Stimulated activated CD4-positive, alpha-beta T cell treated with anti-CD3 and anti-CD28 coated beads, Interleukin-1b, Interleukin-23, amount 100 ng/mL, for 4 hours (primary cell): ENCODE measurements around the gene COL16A1.

ENCODE experiments used
- DNase-seq, 2 donors: peaks; one replicate each; pipeline ENCODE4 v3.0.0-alpha.2; 2020; ENCODE audit warnings: low read depth in 2 of 2

The COL16A1 gene

DNA sequence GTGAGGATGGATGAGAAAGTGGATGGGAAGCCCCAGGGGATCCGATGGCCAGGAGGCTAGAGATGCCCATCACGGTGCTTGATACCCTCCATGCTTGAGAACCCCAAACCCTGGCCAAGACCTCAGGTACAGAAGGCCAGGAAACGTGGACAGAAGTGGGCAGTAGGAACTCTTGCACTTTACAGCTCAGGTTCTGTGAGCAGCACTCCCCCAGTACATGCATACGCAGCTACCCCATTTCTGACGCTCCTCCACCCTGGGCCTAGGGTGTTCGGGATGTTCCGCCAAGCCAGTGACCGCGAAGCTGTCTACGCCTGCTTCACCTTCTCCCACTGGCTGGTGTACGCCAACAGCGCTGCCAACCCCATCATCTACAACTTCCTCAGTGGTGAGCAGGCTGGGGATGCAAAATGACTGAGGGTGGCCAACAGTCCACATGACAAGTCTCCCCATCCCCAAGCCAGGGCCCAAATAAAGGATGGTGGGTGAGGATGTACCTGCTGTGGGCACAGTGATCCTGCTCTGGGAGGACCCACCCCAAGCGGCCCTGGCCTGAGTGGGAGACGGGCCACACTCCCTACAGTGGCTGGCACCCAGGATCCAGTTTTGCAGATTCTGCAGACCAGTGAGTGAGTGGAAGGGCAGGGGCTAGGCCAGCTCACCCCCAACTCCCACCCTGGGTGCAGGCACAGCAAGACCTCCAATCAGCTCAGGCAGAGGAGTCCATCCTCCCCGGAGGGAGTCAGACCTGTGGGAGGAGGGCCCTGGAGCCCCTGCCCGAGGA is 78.9 kb downstream of the COL16A1 start:
- DNase-seq: no peak

GRCh38 chr1:31624309-31624708 is 79.5 kb downstream of the COL16A1 start:
- DNase-seq: no peak

DNA sequence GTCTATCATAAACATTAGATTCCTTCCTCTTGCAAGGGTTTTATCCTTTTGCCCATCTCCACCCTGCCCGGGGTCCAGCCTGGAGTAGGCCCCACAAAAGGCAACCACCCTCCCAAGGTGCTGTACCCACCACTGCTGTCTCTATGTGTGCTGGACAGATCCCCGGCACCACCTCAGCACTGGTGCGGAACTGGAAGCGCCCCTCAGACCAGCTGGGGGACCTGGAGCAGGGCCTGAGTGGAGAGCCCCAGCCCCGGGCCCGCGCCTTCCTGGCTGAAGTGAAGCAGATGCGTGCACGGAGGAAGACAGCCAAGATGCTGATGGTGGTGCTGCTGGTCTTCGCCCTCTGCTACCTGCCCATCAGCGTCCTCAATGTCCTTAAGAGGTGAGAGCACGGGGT is 80.5 kb downstream of the COL16A1 start:
- no peak for DNase-seq

DNA sequence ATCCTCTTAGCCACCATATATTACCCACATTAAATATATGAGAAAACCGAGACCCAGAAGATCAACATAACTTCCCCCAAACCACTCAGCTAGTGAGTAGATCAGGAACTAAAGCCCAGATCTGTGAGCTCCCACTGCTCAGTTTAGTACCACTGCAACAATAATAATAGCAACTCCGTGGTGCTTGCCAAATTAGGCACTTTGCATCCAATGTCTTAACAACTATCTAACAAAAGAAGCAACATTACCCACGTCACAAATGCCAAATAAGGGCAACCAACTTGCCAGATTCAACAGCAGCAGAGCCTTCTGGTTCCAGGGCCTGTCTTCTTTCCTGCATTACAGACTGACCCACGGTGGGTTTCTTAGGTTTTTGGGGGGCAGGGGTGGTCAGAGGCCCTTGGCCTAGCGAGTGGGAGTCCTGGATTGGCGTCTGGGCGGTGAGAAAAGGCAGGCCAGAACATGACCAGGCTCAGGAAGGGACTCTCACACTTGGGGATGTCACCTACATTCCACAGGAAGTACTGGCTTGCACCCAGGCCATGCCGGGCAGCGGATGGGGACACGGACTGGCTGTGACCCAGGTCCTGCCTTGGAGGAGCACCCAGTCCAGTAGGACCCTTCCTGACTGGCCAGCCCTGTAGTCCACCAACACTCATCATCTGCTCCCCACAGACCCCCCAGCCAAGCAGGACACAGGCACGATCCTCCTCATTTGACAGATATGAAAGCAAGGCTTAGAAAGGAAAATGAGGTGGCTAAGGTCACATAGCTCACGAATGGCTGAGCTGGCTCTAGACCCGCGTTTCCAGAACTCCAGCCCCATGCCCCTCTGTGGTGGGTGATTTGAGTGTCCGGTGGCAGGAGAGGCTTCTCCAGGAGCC is 81.7 kb downstream of the COL16A1 start:
- no peak for DNase-seq

GRCh38 chr1:31621498-31621820 is 82.4 kb downstream of the COL16A1 start:
- DNase-seq: no peak

GRCh38 chr1:31620631-31621497 is 83.0 kb downstream of the COL16A1 start:
- no peak for DNase-seq

- no peak for DNase-seq
These were observed 84.6 kb downstream of the COL16A1 start for GRCh38 chr1:31618916-31619846.

DNA sequence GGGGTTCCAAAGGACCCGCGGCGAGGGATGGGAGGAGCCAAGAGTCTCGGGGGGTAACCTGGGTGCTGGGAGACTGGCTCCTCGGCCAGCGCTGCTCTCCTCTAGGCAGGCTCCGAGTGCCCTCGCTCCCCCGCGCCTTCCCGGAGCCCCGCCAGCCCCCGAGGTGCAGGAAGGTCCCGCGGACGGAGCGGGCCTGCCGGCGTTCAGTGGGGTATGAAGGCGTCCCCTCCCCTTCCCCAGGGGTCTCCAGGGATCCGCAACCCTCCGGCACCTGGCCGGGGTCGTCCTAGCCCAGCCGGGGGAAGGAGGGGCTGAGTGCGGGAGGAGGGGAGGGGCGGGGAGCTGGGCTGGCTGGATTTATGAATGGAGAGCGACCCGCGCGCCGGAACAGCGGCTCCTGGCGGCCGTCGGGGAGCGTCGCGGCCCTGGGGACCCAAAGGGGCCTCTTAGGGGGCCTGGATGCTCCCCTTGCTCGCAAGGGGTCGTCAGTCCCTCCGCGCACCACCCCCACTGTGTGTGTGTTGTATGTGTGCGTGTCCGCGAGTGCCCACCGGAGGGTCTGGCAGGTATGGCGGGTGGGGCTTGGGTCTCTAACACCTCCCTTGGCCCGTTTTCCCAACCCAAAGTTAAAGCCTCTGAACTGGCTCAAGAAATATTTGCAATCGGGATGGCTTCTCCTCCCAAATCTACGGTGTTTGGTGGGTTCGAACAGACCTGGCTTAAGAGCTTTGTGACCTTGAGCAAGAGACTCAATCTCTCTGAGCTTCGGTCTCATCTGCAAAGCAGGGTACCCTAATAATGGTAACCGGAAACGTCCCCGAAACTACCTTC is 85.7 kb downstream of the COL16A1 start:
- DNase-seq: peak in 1 of 2 donors; percentile 42

- DNase-seq: no peak
These were observed 86.5 kb downstream of the COL16A1 start, which contains the start of gene HCRTR1 for GRCh38 chr1:31617218-31617915. Gene HCRTR1 (plus strand): TSS chr1:31617689. CDS start chr1:31619193, 1,504 bp downstream.

DNA sequence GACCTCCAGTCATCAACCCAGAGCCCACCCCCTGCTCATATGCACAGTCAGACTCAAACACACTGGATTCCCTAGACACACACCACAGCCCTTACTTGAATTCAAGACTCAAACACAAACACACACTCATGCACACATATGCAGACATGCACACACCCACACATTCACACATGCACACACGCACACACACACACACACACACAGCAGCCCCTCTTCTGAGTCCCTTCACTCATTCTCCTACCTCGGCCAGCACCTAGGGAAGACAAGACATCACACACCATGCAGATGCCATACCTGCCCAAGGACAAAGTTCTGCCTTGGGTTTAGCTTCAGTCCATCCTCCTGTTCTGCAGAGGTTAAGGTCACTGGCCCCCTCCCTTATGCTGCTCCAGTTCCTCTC is 87.9 kb downstream of the COL16A1 start:
- DNase-seq: no peak

GRCh38 chr1:31615414-31615813 is 88.4 kb downstream of the COL16A1 start:
- no peak for DNase-seq

DNA sequence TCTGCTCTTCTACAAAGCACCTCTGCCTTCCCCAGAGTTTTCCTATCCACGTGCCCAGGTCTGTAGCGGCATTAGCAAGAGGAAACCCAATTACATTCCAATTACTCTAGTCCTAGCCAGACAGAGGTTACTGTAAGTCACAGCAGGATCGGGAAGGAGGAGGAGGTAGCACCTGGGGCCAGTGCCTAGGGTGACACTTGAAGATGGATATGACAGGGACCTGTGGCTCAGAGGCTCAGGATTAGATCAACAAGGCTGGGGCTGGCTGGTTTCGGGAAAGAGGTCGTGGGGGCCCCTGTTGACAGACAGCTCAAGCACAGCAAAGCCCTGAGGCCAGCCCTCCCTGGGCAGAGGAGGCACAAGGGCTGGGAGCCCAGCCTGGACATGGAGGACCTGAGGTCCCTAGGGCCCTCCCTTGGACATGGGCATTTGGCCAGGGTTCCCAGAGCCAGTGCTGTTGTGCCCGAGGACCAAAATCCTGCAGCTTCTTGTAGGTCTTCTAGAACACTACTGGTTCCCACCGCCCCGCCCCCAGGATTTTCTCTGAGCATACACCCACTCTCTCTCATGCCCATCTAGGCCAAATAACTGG is 89.3 kb downstream of the COL16A1 start:
- DNase-seq: no peak

- DNase-seq: no peak
These were observed 94.2 kb downstream of the COL16A1 start for GRCh38 chr1:31609514-31610118.

GRCh38 chr1:31607360-31607759 is 96.5 kb downstream of the COL16A1 start:
- DNase-seq: no peak

DNA sequence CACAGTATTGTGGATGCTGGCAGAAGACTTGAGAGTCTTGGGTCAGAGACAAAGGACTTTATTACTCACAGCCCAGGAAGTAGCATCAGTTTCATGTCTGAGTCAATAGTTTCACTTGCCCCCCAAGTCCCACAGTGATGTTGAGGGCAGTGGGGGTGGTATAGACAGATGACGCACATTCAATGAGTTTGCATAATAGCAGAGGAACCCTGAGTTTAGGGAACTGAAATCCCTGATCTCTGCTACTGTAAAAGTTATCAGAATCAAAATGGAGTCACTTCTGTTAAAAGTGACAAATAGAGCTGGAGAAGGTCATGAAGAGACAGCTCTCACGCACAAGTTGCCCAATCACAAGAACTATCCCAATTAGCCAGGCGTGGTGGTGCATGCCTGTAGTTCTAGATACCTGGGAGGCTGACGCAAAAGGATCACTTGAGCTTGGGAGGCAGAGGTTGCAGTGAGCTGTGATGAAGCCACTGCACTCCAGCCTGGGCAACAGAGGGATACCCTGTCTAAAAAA is 97.8 kb downstream of the COL16A1 start:
- no peak for DNase-seq
